ENCODE data around the gene CUTA.

DNA sequence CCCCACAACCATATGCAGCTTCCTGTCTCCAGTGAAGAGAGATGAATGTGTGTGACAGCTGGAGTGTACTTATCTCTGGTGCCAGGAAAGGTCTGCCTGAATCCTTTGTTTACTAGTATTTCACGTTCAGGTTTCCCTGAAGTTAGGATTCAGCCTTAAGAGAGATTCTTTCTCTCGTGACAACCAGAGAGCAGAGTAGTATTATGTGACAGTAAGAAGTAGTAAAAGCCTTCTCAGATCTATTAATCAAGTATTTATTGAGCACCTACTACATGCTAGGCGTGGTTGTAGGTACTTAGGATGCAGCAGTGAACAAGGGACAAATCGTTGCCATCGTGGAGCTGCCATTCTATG lies 25.3 kb downstream of the CUTA start:
- no peak for TF ChIP-seq POLR2AphosphoS5 (IDR thresholded peaks at IDR 0.05; ENCODE audit: low read depth, low read length)
- TF ChIP-seq POLR2A (IDR thresholded peaks at IDR 0.05; ENCODE audit: low read depth, low read length): no peak
- no peak for TF ChIP-seq TAF1 (IDR thresholded peaks at IDR 0.05; ENCODE audit: borderline replicate concordance, low read depth, low read length)
